ENCODE data around the gene SATB2.

DNA sequence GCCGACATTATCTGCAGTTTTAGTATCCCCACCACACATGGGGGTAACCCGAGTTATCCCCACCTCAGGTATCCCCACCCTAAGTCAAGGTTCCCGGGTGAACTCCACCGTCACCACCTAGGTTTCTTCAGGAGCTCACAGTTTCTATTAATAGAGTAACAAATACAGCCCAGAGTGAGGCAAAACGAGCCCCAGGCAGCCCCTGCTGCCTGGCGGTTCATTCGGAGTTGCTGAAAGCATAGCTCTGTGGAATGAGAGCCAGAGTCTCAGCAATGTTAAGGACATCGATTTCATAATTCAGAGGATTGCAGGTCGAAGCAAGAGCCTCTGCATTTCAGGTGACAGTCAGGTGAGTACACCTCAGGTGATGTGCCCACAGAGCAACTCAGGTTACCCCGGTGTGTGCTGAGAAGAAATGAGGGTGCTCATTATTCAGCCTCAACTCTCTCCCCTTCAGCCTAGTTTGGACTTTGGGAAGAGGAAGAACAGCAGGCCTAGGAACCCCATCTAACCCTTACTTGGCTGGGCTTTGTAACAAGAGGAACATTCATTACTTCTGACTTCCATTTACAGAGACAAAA is 10.7 kb downstream of the SATB2 start:
- TF ChIP-seq, protein P1, sequence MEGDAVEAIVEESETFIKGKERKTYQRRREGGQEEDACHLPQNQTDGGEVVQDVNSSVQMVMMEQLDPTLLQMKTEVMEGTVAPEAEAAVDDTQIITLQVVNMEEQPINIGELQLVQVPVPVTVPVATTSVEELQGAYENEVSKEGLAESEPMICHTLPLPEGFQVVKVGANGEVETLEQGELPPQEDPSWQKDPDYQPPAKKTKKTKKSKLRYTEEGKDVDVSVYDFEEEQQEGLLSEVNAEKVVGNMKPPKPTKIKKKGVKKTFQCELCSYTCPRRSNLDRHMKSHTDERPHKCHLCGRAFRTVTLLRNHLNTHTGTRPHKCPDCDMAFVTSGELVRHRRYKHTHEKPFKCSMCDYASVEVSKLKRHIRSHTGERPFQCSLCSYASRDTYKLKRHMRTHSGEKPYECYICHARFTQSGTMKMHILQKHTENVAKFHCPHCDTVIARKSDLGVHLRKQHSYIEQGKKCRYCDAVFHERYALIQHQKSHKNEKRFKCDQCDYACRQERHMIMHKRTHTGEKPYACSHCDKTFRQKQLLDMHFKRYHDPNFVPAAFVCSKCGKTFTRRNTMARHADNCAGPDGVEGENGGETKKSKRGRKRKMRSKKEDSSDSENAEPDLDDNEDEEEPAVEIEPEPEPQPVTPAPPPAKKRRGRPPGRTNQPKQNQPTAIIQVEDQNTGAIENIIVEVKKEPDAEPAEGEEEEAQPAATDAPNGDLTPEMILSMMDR (conservative IDR thresholded peaks at IDR 0.05; ENCODE audit: low read depth in 2 of 2) = no peak
- TF ChIP-seq CREB1 (CRISPR knock-in tag; IDR thresholded peaks at IDR 0.05; ENCODE audit: low read depth) (no peak), POLR2AphosphoS5 (IDR thresholded peaks at IDR 0.05; ENCODE audit: low read depth) (no peak), EZH2 (IDR thresholded peaks at IDR 0.05; ENCODE audit: low read depth, unreplicated experiment) (no peak), EZH2phosphoT487 (IDR thresholded peaks at IDR 0.05; ENCODE audit: unreplicated experiment) (no peak), STAT1 (IDR thresholded peaks at IDR 0.05; ENCODE audit: unreplicated experiment) (no peak), JUNB (IDR thresholded peaks at IDR 0.05; ENCODE audit: unreplicated experiment) (no peak), ZNF114 (CRISPR knock-in tag; IDR thresholded peaks at IDR 0.05) (no peak), NANOG (IDR thresholded peaks at IDR 0.05; ENCODE audit: borderline replicate concordance) (no peak)
- TF ChIP-seq, protein P2, sequence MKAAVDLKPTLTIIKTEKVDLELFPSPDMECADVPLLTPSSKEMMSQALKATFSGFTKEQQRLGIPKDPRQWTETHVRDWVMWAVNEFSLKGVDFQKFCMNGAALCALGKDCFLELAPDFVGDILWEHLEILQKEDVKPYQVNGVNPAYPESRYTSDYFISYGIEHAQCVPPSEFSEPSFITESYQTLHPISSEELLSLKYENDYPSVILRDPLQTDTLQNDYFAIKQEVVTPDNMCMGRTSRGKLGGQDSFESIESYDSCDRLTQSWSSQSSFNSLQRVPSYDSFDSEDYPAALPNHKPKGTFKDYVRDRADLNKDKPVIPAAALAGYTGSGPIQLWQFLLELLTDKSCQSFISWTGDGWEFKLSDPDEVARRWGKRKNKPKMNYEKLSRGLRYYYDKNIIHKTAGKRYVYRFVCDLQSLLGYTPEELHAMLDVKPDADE (IDR thresholded peaks at IDR 0.05) = no peak
- TF ChIP-seq, protein P3, sequence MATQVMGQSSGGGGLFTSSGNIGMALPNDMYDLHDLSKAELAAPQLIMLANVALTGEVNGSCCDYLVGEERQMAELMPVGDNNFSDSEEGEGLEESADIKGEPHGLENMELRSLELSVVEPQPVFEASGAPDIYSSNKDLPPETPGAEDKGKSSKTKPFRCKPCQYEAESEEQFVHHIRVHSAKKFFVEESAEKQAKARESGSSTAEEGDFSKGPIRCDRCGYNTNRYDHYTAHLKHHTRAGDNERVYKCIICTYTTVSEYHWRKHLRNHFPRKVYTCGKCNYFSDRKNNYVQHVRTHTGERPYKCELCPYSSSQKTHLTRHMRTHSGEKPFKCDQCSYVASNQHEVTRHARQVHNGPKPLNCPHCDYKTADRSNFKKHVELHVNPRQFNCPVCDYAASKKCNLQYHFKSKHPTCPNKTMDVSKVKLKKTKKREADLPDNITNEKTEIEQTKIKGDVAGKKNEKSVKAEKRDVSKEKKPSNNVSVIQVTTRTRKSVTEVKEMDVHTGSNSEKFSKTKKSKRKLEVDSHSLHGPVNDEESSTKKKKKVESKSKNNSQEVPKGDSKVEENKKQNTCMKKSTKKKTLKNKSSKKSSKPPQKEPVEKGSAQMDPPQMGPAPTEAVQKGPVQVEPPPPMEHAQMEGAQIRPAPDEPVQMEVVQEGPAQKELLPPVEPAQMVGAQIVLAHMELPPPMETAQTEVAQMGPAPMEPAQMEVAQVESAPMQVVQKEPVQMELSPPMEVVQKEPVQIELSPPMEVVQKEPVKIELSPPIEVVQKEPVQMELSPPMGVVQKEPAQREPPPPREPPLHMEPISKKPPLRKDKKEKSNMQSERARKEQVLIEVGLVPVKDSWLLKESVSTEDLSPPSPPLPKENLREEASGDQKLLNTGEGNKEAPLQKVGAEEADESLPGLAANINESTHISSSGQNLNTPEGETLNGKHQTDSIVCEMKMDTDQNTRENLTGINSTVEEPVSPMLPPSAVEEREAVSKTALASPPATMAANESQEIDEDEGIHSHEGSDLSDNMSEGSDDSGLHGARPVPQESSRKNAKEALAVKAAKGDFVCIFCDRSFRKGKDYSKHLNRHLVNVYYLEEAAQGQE (IDR thresholded peaks at IDR 0.05; ENCODE audit: unreplicated experiment) = no peak
